HG03066 (cell line): Measurements from ENCODE around the gene INHBA.

ENCODE experiments used
- ATAC-seq: cut with Tn5 transposase; IDR thresholded peaks from one replicate; pipeline ENCODE4 v1.9.1; 2021; ENCODE audit warnings: low read depth; ENCODE audit not compliant: unreplicated experiment

The INHBA gene

GRCh38 chr7:41715000-41715399 is 12.1 kb upstream of the INHBA start:
- ATAC-seq: no peak

GRCh38 chr7:41711283-41712064 is 8.6 kb upstream of the INHBA start:
- ATAC-seq: no peak

- no peak for ATAC-seq
Measured at GRCh38 chr7:41710838-41711237, 7.9 kb upstream of the INHBA start.

- no peak for ATAC-seq
Measured at GRCh38 chr7:41709621-41710020, 6.7 kb upstream of the INHBA start.

GRCh38 chr7:41708581-41709358 is 5.9 kb upstream of the INHBA start:
- no peak for ATAC-seq

GRCh38 chr7:41706228-41706930 is 3.5 kb upstream of the INHBA start:
- ATAC-seq: no peak

- ATAC-seq: peak; percentile 98
Measured at GRCh38 chr7:41705109-41705901, 2.4 kb upstream of the INHBA start.

- ATAC-seq: no peak
Measured at GRCh38 chr7:41701068-41701941, 1.6 kb downstream of the INHBA start.

- no peak for ATAC-seq
Measured at GRCh38 chr7:41700044-41700471, 2.8 kb downstream of the INHBA start.

GRCh38 chr7:41699516-41699915 is 3.4 kb downstream of the INHBA start:
- ATAC-seq: no peak

GRCh38 chr7:41698726-41699125 is 4.2 kb downstream of the INHBA start:
- ATAC-seq: no peak

- ATAC-seq: no peak
Measured at GRCh38 chr7:41698114-41698513, 4.8 kb downstream of the INHBA start.

- ATAC-seq: peak; percentile 60
Measured at GRCh38 chr7:41696323-41696916, 6.5 kb downstream of the INHBA start.

GRCh38 chr7:41695661-41696322 is 7.1 kb downstream of the INHBA start:
- no peak for ATAC-seq

GRCh38 chr7:41694495-41694894 is 8.4 kb downstream of the INHBA start:
- no peak for ATAC-seq

- no peak for ATAC-seq
Measured at GRCh38 chr7:41693150-41693997, 9.5 kb downstream of the INHBA start.

- no peak for ATAC-seq
Measured at GRCh38 chr7:41692251-41692650, 10.6 kb downstream of the INHBA start.
